HepG2 (cell line): ENCODE results near the gene AADACL4. TPM values are rescaled to one million over a fixed set of nuclear protein-coding genes. Genes with fewer than 3 reads are reported as not detected.

Experiments used
- ATM ChIP-seq: fragments of 450-650 bp; IDR thresholded peaks from 2 replicates; pipeline ENCODE4 v1.7.1; 2017; ENCODE audit warnings: mild to moderate bottlenecking, borderline replicate concordance
- CBX1 ChIP-seq: IDR thresholded peaks from one replicate; pipeline ENCODE4 v1.6.1; 2016; ENCODE audit warnings: antibody characterized with exemption, low read depth
- DDIT3 ChIP-seq: sonication (generic); formaldehyde crosslinking; IDR thresholded peaks from 2 replicates; pipeline ENCODE4 v1.4.0; 2020; ENCODE audit warnings: mild to moderate bottlenecking, missing genetic modification reagents
- FOXO1 ChIP-seq: sonication (generic); formaldehyde crosslinking; IDR thresholded peaks from 2 replicates; pipeline ENCODE4 v1.4.0; 2020; ENCODE audit warnings: missing genetic modification reagents
- GFI1 ChIP-seq: sonication (generic); formaldehyde crosslinking; IDR thresholded peaks from 2 replicates; pipeline ENCODE4 v1.5.0; 2020; ENCODE audit warnings: missing genetic modification reagents, mild to moderate bottlenecking, borderline replicate concordance
- HBP1 ChIP-seq: IDR thresholded peaks from 2 replicates; pipeline ENCODE4 v1.6.1; 2016; ENCODE audit warnings: low read depth, control low read depth
- ISX ChIP-seq: sonication (generic); formaldehyde crosslinking; conservative IDR thresholded peaks from 2 replicates; pipeline ENCODE4 v1.5.0; 2020; ENCODE audit warnings: missing genetic modification reagents
- KDM5A ChIP-seq: fragments of 200-600 bp; sonication (generic); IDR thresholded peaks from 2 replicates; pipeline ENCODE4 v1.7.0; 2018; ENCODE audit warnings: antibody characterized with exemption, mild to moderate bottlenecking, low read length, borderline replicate concordance
- NFYB ChIP-seq: sonication (generic); formaldehyde crosslinking; IDR thresholded peaks from 2 replicates; pipeline ENCODE4 v1.4.0; 2020; ENCODE audit warnings: missing genetic modification reagents
- PCBP2 ChIP-seq: fragments of 200-400 bp; formaldehyde crosslinking; optimal IDR thresholded peaks from 2 replicates; pipeline ENCODE3; 2018; ENCODE audit warnings: low read length, low read depth; ENCODE audit not compliant: poor library complexity, severe bottlenecking
- RXRB ChIP-seq: IDR thresholded peaks from 2 replicates; pipeline ENCODE4 v1.6.1; 2016; ENCODE audit warnings: borderline replicate concordance, missing genetic modification reagents, missing compliant biosample characterization
- SMAD9 ChIP-seq: sonication (generic); formaldehyde crosslinking; IDR thresholded peaks from 2 replicates; pipeline ENCODE4 v1.5.1; 2020; ENCODE audit warnings: mild to moderate bottlenecking, missing genetic modification reagents
- YY1 ChIP-seq: IDR thresholded peaks from 2 replicates; pipeline ENCODE4 v1.6.1; 2011; ENCODE audit warnings: low read length, low read depth, moderate library complexity, mild to moderate bottlenecking; ENCODE audit not compliant: insufficient read depth, insufficient replicate concordance
- ZFP41 ChIP-seq: sonication (generic); formaldehyde crosslinking; IDR thresholded peaks from 2 replicates; pipeline ENCODE4 v1.4.0; 2020; ENCODE audit warnings: mild to moderate bottlenecking, missing genetic modification reagents, borderline replicate concordance
- ZNF101 ChIP-seq: sonication (generic); formaldehyde crosslinking; IDR thresholded peaks from 2 replicates; pipeline ENCODE4 v1.4.0; 2020; ENCODE audit warnings: mild to moderate bottlenecking, low read depth, missing genetic modification reagents, borderline replicate concordance
- ZNF280B ChIP-seq: sonication (generic); formaldehyde crosslinking; IDR thresholded peaks from 2 replicates; pipeline ENCODE4 v1.5.0; 2020; ENCODE audit warnings: missing genetic modification reagents, mild to moderate bottlenecking, borderline replicate concordance
- ZNF30 ChIP-seq: sonication (generic); formaldehyde crosslinking; IDR thresholded peaks from 2 replicates; pipeline ENCODE4 v1.5.0; 2020; ENCODE audit warnings: mild to moderate bottlenecking, missing genetic modification reagents
- ZNF382 ChIP-seq: sonication (generic); formaldehyde crosslinking; IDR thresholded peaks from 2 replicates; pipeline ENCODE4 v1.5.0; 2020; ENCODE audit warnings: missing genetic modification reagents, mild to moderate bottlenecking, borderline replicate concordance
- ZNF430 ChIP-seq: sonication (generic); formaldehyde crosslinking; IDR thresholded peaks from 2 replicates; pipeline ENCODE4 v1.9.0; 2021; ENCODE audit warnings: mild to moderate bottlenecking, missing genetic modification reagents
- ZNF552 ChIP-seq: sonication (generic); formaldehyde crosslinking; IDR thresholded peaks from 2 replicates; pipeline ENCODE4 v1.9.0; 2022; ENCODE audit warnings: missing genetic modification reagents, mild to moderate bottlenecking, borderline replicate concordance
- ZNF652 ChIP-seq: IDR thresholded peaks from 2 replicates; pipeline ENCODE4 v1.6.1; 2016; ENCODE audit warnings: low read depth, borderline replicate concordance
- ZNF687 ChIP-seq: sonication (generic); formaldehyde crosslinking; IDR thresholded peaks from 2 replicates; pipeline ENCODE4 v1.5.1; 2020; ENCODE audit warnings: mild to moderate bottlenecking, missing genetic modification reagents, moderate library complexity
- polyA plus RNA-seq, 8 experiments: library from polyadenylated mRNA; depleted of rRNA in 3 of 8; stranded (reverse) in 7 of 8; unstranded in 1 of 8; fragments of >200 nt; fragmentation: Illumina TruSeq in 4 of 8; extraction: Trizol in 4 of 8; gene quantifications; 2 replicates each; pipeline versions ENCODE4 v1.2.1 to v1.2.3, GENCODE V29; 2011 to 2016; ENCODE audit warnings: low read depth in 4 of 8, missing spikeins in 1 of 8, mixed read lengths in 1 of 8; ENCODE audit not compliant: insufficient read depth in 1 of 8
- total RNA-seq, 5 experiments: library from RNA; depleted of rRNA; stranded (reverse); fragments of >200 nt; fragmentation: Illumina TruSeq; extraction: Trizol; gene quantifications; 2 replicates each; pipeline ENCODE4 v1.2.3, GENCODE V29; 2016; ENCODE audit warnings: low read depth in 1 of 5

The AADACL4 gene
- total and polyA plus RNA-seq, 2 of the 13 experiments (the other 11 are each of a cell fraction or from before 2014, with no cell fraction given) = not detected

GRCh38 chr1:12618965-12619791 is 24.7 kb upstream of the AADACL4 start (continued):
- peak; percentile 40; the same call in 1 of the 2 replicates for TF ChIP-seq ZNF430 (CRISPR knock-in tag)
- peak; percentile 74 for TF ChIP-seq ZNF280B (CRISPR knock-in tag)
- 0 out of 2 replicates have a peak, but pooled peaks have one; percentile 42 for TF ChIP-seq SMAD9 (CRISPR knock-in tag)
- peak; percentile 85 for TF ChIP-seq FOXO1 (CRISPR knock-in tag)
- TF ChIP-seq HBP1 (CRISPR knock-in tag) = no peak; the same call in 1 of the 2 replicates
- no peak for TF ChIP-seq DDIT3
- no peak for TF ChIP-seq YY1
- TF ChIP-seq ZNF687 (CRISPR knock-in tag) = peak; percentile 88
- TF ChIP-seq ZNF101 (CRISPR knock-in tag) = no peak
- peak; percentile 67; the same call in 1 of the 2 replicates for TF ChIP-seq ZNF552 (CRISPR knock-in tag)
- TF ChIP-seq ZNF382 = no peak
- TF ChIP-seq CBX1 = peak; percentile 40
- TF ChIP-seq RXRB (CRISPR knock-in tag) = peak; percentile 93
- TF ChIP-seq ATM = no peak
- peak; percentile 82 for TF ChIP-seq GFI1 (CRISPR knock-in tag)
- TF ChIP-seq ZFP41 = no peak
- no peak; the same call in 1 of the 2 replicates for TF ChIP-seq KDM5A
- TF ChIP-seq NFYB (CRISPR knock-in tag) = no peak
- no peak; the same call in 1 of the 2 replicates for TF ChIP-seq ISX
- no peak for TF ChIP-seq PCBP2
- TF ChIP-seq ZNF30 = no peak
- TF ChIP-seq ZNF652 (CRISPR knock-in tag) = peak; percentile 72
